Activated naive CD8-positive, alpha-beta T cell (primary cell): ENCODE measurements around the gene SEL1L.
"Not testable (repeated sequence)": the region's sequence is repeated elsewhere in the genome, so short reads cannot be mapped to it uniquely, and the experiment has no call there.

ENCODE experiments used
- H3K27ac Mint-ChIP-seq: one replicate; pipeline ENCODE4 v1.8.0; 2021; ENCODE audit warnings: mixed read lengths
- H3K27me3 Mint-ChIP-seq: one replicate; pipeline ENCODE4 v1.8.0; 2021; ENCODE audit warnings: mixed read lengths
- H3K36me3 Mint-ChIP-seq: one replicate; pipeline ENCODE4 v1.8.0; 2021; ENCODE audit warnings: mixed read lengths
- H3K4me1 Mint-ChIP-seq: one replicate; pipeline ENCODE4 v1.8.0; 2021; ENCODE audit warnings: low read depth, mixed read lengths
- H3K4me3 Mint-ChIP-seq: one replicate; pipeline ENCODE4 v1.8.0; 2021; ENCODE audit warnings: mild to moderate bottlenecking, mixed read lengths
- H3K9me3 Mint-ChIP-seq: one replicate; pipeline ENCODE4 v1.8.0; 2021; ENCODE audit warnings: low read depth, mixed read lengths

Gene SEL1L

DNA sequence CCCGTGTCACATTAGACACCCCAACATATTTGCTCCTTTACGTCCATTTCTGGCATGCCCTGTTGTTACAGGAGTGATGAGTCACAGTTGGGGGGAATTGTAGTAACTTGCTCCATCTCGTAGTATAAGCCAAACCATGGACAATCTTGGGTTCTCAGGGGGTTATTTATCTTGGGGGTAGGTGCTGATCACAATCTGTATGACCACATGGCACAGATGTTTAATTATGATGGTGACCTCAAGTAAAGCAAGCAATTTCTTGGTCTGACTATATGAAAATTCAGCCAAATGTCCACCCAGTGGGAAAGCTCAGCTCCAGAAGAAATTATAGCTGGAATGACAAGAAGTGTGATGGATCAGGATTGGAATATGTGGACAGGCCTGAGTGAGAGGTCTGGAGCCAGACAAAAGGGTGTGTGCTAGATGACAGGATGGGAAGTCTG is 101.4 kb downstream of the SEL1L start:
- no peak overlapping the region for H3K4me3 Mint-ChIP-seq
- H3K9me3 Mint-ChIP-seq, result no peaks in the 10 kb centered on the region
- no peaks in the 10 kb centered on the region for H3K36me3 Mint-ChIP-seq
- no peak overlapping the region for H3K27ac Mint-ChIP-seq
- H3K27me3 Mint-ChIP-seq, result peaks cover 49% of the 10 kb centered on the region
- peaks cover 14% of the 10 kb centered on the region for H3K4me1 Mint-ChIP-seq

DNA sequence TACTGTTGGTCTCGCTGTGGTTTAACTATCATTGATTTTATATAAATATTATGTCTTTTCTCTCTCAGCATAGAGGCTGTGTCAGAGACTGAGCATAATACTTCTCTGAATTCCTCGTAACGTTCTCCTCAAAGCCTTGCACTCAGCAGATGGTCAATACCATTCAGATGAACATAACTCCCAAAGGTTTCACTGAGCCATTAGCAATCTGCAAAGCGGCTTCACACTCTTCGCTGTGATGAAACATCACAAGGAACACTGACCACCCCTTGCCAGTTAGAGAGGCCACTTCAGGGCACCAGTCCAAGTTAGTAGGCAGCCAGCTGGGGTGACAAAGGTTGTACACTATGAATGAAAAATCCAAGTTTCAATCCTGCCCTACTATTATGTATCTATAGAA is 103.4 kb downstream of the SEL1L start:
- peaks cover 44% of the 10 kb centered on the region for H3K27me3 Mint-ChIP-seq
- H3K4me3 Mint-ChIP-seq, result no peak overlapping the region
- peaks cover 3% of the 10 kb centered on the region for H3K4me1 Mint-ChIP-seq
- H3K27ac Mint-ChIP-seq, result no peak overlapping the region
- H3K9me3 Mint-ChIP-seq, result no peaks in the 10 kb centered on the region
- H3K36me3 Mint-ChIP-seq, result no peaks in the 10 kb centered on the region

DNA sequence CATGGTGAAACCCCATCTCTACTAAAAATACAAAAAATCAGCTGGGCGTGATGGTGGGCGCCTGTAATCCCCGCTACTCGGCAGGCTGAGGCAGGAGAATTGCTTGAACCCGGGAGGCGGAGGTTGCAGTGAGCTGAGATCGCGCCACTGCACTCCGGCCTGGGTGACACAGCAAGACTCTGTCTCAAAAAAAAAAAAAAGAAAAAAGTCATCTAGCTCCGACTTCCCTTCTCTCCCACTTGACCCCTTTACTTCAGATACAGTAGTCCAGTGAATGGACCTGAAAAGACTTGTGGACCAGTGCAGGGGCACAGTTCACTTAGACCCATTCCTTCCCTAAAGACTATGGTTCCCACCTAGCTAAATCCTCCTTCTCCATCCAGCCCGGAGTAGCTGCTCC is 103.9 kb downstream of the SEL1L start:
- H3K4me1 Mint-ChIP-seq, H3K9me3 Mint-ChIP-seq, H3K27ac Mint-ChIP-seq, H3K36me3 Mint-ChIP-seq, H3K4me3 Mint-ChIP-seq: not testable (repeated sequence)
- H3K27me3 Mint-ChIP-seq, result peaks cover 39% of the 10 kb centered on the region

- Mint-ChIP-seq H3K27me3 (peaks cover 37% of the 10 kb centered on the region), H3K9me3 (no peaks in the 10 kb centered on the region), H3K4me1 (no peaks in the 10 kb centered on the region), H3K4me3 (no peak overlapping the region), H3K36me3 (no peaks in the 10 kb centered on the region), H3K27ac (no peak overlapping the region)
Measured at GRCh38 chr14:81429028-81429427, 104.6 kb downstream of the SEL1L start.

DNA sequence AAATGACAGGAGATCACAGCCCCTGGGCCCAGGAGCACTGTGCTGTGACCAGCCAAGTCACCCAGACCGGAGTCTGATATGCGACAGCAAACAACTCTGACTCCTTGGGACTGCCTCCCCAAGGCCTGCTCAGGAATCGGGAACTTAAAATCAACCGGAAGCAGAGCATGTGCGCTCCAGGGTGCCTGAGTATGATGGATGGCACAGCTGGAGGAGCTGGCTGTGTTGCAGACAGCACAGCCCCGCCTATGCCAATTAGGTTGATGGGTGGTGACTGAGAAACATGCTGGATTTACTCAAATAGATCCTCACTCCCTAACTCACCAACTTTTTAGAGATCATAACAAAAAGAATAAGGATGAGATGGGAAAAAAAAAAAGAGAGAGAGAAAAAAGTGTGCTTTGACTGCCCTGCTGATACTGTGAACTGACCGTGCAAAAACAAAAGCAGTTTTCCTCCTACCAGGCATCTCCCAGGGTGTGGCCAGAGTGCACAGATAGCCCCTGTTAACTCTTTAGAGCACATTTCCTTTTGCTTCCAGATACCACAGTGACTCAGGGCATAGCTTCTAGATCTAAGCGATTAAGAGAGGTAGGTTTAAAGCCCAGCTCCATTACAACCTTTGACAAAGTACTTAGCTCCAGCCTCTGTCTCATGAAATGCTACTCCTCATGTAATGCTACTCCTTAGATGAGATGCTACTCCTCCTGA is 106.2 kb downstream of the SEL1L start:
- Mint-ChIP-seq H3K4me3 (no peak overlapping the region), H3K9me3 (no peaks in the 10 kb centered on the region), H3K36me3 (no peaks in the 10 kb centered on the region), H3K27ac (no peak overlapping the region), H3K4me1 (no peaks in the 10 kb centered on the region), H3K27me3 (peaks cover 24% of the 10 kb centered on the region)

DNA sequence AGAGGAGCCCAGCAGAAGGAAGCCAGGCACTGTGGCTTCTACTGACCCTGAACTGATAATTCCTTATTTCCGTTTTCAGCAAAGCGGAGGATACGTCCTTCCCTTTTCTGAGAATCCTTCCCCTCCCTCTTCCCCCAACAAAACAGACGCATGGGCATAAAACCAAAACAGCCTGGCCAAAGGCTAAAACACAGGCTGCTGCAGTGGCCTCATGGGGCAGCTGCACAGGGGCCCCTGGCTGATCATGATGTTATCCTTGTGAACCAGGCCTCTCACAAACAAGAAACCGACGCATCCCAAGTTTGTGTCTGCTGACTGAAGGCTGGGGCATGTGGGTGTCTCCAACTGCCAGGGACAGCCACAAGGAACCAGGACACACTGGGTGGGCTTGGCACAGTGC is 110.1 kb downstream of the SEL1L start:
- peaks cover 15% of the 10 kb centered on the region for H3K27me3 Mint-ChIP-seq

More for the DNA sequence above, 110.1 kb downstream of the SEL1L start:
- Mint-ChIP-seq H3K27ac (no peak overlapping the region), H3K9me3 (no peaks in the 10 kb centered on the region), H3K4me3 (no peak overlapping the region), H3K4me1 (no peaks in the 10 kb centered on the region), H3K36me3 (no peaks in the 10 kb centered on the region)
